Hematopoietic multipotent progenitor cell treated with erythropoietin and hydrocortisone succinate and interleukin-3 and kit ligand, for 6 days (in vitro differentiated cells): ENCODE measurements around the gene ZNF844.
A peak's percentile ranks its signal among the peaks of the same experiment; 100 is the strongest.
"Not testable (repeated sequence)": the region's sequence is repeated elsewhere in the genome, so short reads cannot be mapped to it uniquely, and the experiment has no call there.

Experiments used
- DNase-seq: peaks from one replicate; pipeline ENCODE4 v3.0.0-alpha.2; 2015

ZNF844 gene

GRCh38 chr19:12064590-12065538 is at the start of gene ZNF844:
ZNF844 (plus strand) TSS chr19:12064731; CDS start chr19:12064874, 143 bp downstream.
- peak; percentile 88 for DNase-seq

- DNase-seq = no peak
These were observed 49.3 kb upstream of the ZNF844 start for GRCh38 chr19:12015015-12015752.

DNA sequence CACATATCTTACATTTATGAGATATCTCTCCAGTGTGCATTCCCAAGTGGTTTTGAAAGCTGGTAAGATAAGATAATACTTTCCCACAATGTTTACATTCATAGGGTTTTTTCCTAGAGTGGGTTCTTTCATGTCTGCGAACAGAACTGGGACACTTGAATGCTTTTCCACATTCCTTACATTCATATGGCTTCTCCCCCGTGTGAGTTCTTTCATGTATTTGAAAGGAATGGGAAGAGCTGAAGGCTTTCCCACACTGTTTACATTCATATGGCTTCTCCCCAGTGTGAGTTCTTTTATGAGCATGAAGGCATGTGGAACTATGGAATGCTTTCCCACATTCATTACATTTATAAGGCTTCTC is 48.8 kb upstream of the ZNF844 start:
- DNase-seq = no peak

DNA sequence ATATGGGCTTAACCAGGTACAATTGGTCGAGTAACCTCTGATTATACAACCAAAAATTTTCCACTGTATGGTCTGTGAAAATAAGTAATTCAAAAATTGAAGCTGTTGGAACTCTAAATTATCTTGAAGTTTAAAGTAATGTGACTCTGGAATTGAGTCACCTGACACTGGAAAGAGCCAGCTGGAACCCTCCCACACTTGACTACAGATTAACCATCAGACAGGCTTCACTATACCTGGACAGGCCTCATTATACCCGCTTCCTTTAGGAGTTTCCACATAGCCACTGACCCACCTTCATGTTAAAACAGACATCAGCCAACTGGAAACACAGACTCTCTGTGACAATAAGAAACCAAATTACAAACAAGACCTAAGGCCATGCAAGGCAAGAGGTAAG is 30.3 kb upstream of the ZNF844 start:
- peak; percentile 19 for DNase-seq

GRCh38 chr19:12034620-12035019 is 29.9 kb upstream of the ZNF844 start:
- DNase-seq = no peak

DNA sequence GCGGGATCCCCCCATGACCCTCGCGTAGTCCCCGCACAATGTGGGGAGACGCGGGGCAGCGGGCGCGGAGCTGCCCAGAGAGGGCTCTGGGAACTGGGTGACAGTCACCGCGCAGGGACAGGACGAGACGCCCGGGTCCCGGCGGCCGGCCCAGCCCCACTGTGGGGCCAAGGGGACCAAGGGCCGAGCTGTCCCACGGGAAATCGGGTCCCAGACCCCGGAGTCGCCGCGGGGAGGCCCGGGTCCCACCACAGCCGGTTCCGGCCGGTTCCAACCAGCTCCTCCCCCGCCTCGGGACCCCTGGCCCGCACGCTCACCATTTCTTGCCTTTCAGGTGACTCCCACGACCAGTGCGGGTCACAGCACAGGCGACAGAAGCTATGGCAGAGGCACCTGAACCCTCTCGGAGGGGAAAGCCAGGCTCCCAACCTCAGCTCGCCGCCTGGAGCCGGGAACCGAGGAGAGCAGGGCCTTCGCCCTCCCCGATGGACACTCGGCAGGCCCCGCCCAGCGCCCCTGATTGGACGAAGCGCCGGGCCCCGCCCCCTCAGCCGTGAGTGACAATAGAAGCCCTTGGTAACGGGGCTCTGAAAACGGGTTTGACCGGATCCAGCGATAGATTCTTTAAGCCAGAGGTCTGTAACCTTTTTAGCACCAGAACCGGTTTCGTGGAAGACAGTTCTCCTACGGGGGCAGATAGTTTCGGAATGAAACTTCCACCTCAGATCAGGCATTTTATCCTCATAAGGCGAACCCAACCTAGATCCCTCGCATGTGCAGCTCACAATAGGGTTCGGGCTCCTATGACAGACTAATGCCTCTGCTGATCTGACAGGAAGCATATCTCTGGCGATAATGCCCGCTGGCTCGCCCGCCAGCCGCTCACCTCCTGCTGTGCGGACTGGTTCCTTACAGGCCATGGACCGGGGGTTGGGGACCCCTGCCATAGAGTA is 29.0 kb upstream of the ZNF844 start, which contains the start of gene ZNF433:
Gene ZNF433 (minus strand): TSS at position 460 of the 953 bp plus-strand sequence. CDS start 140 bp downstream, at position 320.
- peak; percentile 97 for DNase-seq

- no peak for DNase-seq
These were observed 21.6 kb upstream of the ZNF844 start for GRCh38 chr19:12042893-12043292.

GRCh38 chr19:12043752-12044422 is 20.6 kb upstream of the ZNF844 start:
- DNase-seq = no peak

- no peak for DNase-seq
These were observed 16.7 kb upstream of the ZNF844 start for GRCh38 chr19:12047868-12048267.

DNA sequence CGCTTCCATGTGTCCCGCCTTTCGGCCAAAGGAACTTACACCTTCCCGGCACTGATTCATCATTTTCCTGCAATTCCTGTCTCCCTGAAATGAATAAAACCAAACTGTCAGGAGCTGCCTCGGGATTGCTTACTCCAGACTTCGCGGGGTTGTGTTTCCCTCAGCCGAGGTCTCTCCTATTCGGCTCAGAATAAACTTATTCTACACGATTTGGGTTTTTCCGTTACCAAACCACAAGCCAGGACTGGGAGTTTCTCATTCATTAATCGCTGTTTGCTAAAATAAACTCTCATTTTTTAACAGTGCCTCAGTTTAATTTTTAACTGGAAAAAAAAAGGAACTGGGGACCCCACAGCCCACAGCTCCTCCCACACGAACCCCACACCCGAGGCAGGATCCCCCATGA is 12.4 kb upstream of the ZNF844 start:
- DNase-seq = peak; percentile 27

GRCh38 chr19:12052497-12053169 is 11.9 kb upstream of the ZNF844 start, which contains the start of gene ZNF878:
ZNF878 (minus strand) TSS chr19:12052961; CDS start chr19:12052801, 160 bp downstream.
- DNase-seq = peak; percentile 96

- DNase-seq = no peak
These were observed 8.7 kb upstream of the ZNF844 start for GRCh38 chr19:12055784-12056183.

DNA sequence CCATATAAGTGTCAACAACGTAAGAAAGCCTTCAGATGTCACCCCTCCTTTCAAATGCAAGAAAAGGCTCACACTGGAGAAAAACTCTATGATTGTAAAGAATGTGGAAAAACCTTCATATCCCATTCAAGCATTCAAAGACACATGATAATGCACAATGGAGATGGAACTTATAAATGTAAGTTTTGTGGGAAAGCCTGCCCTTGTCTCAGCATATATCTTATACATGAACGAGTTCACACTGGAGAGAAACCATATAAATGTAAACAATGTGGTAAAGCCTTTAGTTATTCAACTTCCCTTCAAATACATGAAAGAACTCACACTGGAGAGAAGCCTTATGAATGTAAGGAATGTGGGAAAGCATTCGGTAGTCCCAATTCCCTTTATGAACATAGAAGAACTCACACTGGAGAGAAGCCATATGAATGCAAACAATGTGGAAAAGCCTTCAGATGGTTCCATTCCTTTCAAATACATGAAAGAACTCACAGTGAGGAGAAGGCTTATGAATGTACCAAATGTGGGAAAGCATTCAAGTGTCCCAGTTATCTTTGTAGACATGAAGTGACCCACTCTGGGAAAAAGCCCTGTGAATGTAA is 11.1 kb downstream of the ZNF844 start:
- no peak for DNase-seq

GRCh38 chr19:12076331-12076730 is 11.8 kb downstream of the ZNF844 start:
- not testable (repeated sequence) for DNase-seq

- no peak for DNase-seq
These were observed 12.8 kb downstream of the ZNF844 start for GRCh38 chr19:12077375-12077774.

DNA sequence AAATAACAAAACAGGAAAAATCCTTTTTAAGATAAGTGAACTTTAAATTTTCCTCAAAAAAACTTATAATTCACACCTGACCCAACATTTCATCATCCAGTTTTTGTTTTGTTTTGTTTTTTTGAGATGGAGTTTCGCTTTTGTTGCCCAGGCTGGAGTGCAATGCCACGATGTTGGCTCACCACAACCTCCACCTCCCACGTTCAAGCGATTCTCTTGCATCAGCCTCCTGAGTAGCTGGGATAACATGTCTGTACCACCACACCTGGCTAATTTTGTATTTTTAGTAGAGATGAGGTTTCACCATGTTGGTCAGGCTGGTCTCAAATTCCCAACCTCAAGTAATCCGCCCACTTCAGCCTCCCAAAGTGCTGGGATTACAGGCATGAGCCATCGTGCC is 18.8 kb downstream of the ZNF844 start:
- not testable (repeated sequence) for DNase-seq

GRCh38 chr19:12085074-12085818 is 20.7 kb downstream of the ZNF844 start:
- no peak for DNase-seq

DNA sequence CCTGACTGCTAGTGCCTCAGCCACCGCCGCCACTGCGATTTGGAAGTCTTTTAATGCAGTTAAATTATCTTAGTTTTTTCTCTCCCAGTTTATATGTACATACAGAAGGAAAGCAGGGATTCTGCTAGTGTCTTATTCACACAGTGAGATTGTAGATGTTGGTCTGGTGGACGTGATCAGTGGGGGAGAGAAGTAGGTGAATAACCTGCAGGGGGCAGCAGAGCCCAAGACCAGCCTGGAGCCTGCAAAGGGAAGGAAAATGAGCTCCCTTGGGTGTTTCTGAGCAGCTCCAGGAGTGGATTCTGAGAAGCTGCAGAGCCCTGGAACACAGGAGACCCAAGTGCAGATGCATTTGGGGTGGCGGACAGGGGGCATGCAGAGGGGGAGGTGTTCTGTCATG is 26.3 kb downstream of the ZNF844 start:
- peak; percentile 86 for DNase-seq

- peak; percentile 97 for DNase-seq
These were observed 27.7 kb downstream of the ZNF844 start for GRCh38 chr19:12092065-12092867.
